IMR-90 (cell line): ENCODE results near the gene PRTG. TPM values are rescaled to one million over a fixed set of nuclear protein-coding genes. Genes with fewer than 3 reads are reported as not detected.

Experiments
- ATAC-seq: fragments of 200-7000 bp; cut with Tn5 transposase; 2 replicates; pipeline ENCODE4 v1.9.1; 2020; ENCODE audit warnings: low read depth, mild to moderate bottlenecking, moderate library complexity
- BruUV-seq: library from RNA; stranded (reverse); fragments of 400-500 nt; replicated peaks from 2 replicates; lab custom pipeline; 2021; lab: Mats Ljungman, UMichigan
- CTCF ChIA-PET: fragments of 300-600 bp; formaldehyde crosslinking; extraction: SDS; loops from one replicate; lab custom pipeline; 2021; ENCODE audit warnings: antibody characterized with exemption; lab: Yijun Ruan, JAX
- POLR2A ChIA-PET: fragments of 300-600 bp; sonication (Branson Sonifier 250); formaldehyde crosslinking; loops from one replicate; lab custom pipeline; 2022; ENCODE audit warnings: antibody characterized with exemption; ENCODE audit not compliant: unreplicated experiment; lab: Charles Lee
- DNase-seq: peaks from one replicate; pipeline ENCODE4 v3.0.0; 2013
- H2AFZ ChIP-seq: replicated peaks from 2 replicates; pipeline ENCODE3; 2013; ENCODE audit warnings: low read length, mild to moderate bottlenecking; ENCODE audit not compliant: poor library complexity
- H2AK5ac ChIP-seq: 2 replicates; pipeline ENCODE4 v1.6.1; 2013; ENCODE audit warnings: low read depth, low read length, inconsistent platforms
- H2AK9ac ChIP-seq: replicated peaks from 2 replicates; pipeline ENCODE3; 2013; ENCODE audit warnings: mild to moderate bottlenecking, low read depth, low read length, moderate library complexity; ENCODE audit not compliant: poor library complexity
- H2BK120ac ChIP-seq: 2 replicates; pipeline ENCODE4 v1.6.1; 2013; ENCODE audit warnings: low read depth, low read length, inconsistent platforms
- H2BK15ac ChIP-seq: 3 replicates; pipeline ENCODE4 v1.6.1; 2013; ENCODE audit warnings: low read depth, low read length, inconsistent platforms
- H2BK20ac ChIP-seq: 2 replicates; pipeline ENCODE4 v1.6.1; 2013; ENCODE audit warnings: low read depth, mild to moderate bottlenecking, inconsistent platforms, low read length, moderate library complexity
- H2BK5ac ChIP-seq: 2 replicates; pipeline ENCODE4 v1.6.1; 2013; ENCODE audit warnings: mild to moderate bottlenecking, low read depth, low read length, inconsistent platforms; ENCODE audit not compliant: poor library complexity, severe bottlenecking
- H3K14ac ChIP-seq: replicated peaks from 2 replicates; pipeline ENCODE4 v1.6.1; 2013; ENCODE audit warnings: low read depth, low read length, inconsistent platforms
- H3K18ac ChIP-seq: 2 replicates; pipeline ENCODE4 v1.6.1; 2013; ENCODE audit warnings: low read depth, low read length, control low read depth
- H3K23ac ChIP-seq: 2 replicates; pipeline ENCODE4 v1.6.1; 2013; ENCODE audit warnings: low read depth, low read length, inconsistent platforms
- H3K27ac ChIP-seq: 2 replicates; pipeline ENCODE4 v1.5.1; 2013; ENCODE audit warnings: mild to moderate bottlenecking, control low read depth, low read length; ENCODE audit not compliant: insufficient read depth
- H3K27me3 ChIP-seq: 2 replicates; pipeline ENCODE4 v1.6.1; 2013; ENCODE audit warnings: low read length; ENCODE audit not compliant: control insufficient read depth, insufficient read depth
- H3K36me3 ChIP-seq: 2 replicates; pipeline ENCODE4 v1.6.1; 2013; ENCODE audit warnings: low read length, mixed read lengths; ENCODE audit not compliant: control insufficient read depth, insufficient read depth
- H3K4ac ChIP-seq: 2 replicates; pipeline ENCODE4 v1.6.1; 2013; ENCODE audit warnings: low read depth, low read length, inconsistent platforms
- H3K4me1 ChIP-seq: 2 replicates; pipeline ENCODE4 v1.6.1; 2013; ENCODE audit warnings: low read length, mixed read lengths; ENCODE audit not compliant: control insufficient read depth, insufficient read depth
- H3K4me2 ChIP-seq: 2 replicates; pipeline ENCODE4 v1.6.1; 2013; ENCODE audit warnings: low read depth, mild to moderate bottlenecking, control low read depth, low read length, moderate library complexity
- H3K4me3 ChIP-seq: 2 replicates; pipeline ENCODE4 v1.5.1; 2013; ENCODE audit warnings: low read depth, mild to moderate bottlenecking, control low read depth, low read length, moderate library complexity; ENCODE audit not compliant: insufficient read depth
- H3K56ac ChIP-seq: 2 replicates; pipeline ENCODE4 v1.6.1; 2013; ENCODE audit warnings: low read length, inconsistent platforms; ENCODE audit not compliant: insufficient read depth; ENCODE audit errors: extremely low read depth
- H3K79me1 ChIP-seq, 2 experiments: 2 replicates each; pipeline ENCODE4 v1.6.1; 2013; ENCODE audit warnings: low read length in 2 of 2, inconsistent platforms in 1 of 2, low read depth in 1 of 2
- H3K9ac ChIP-seq: 2 replicates; pipeline ENCODE4 v1.6.1; 2013; ENCODE audit warnings: low read depth, low read length, control low read depth
- H3K9me1 ChIP-seq: 2 replicates; pipeline ENCODE4 v1.6.1; 2013; ENCODE audit warnings: low read length, inconsistent platforms; ENCODE audit not compliant: insufficient read depth
- H3K9me3 ChIP-seq: 2 replicates; pipeline ENCODE4 v1.6.1; 2013; ENCODE audit warnings: low read length; ENCODE audit not compliant: control insufficient read depth, insufficient read depth
- H4K20me1 ChIP-seq: 2 replicates; pipeline ENCODE4 v1.6.1; 2013; ENCODE audit warnings: low read length, inconsistent platforms; ENCODE audit not compliant: insufficient read depth
- H4K5ac ChIP-seq: 2 replicates; pipeline ENCODE4 v1.6.1; 2013; ENCODE audit warnings: mild to moderate bottlenecking, low read depth, low read length, control low read depth
- H4K8ac ChIP-seq, 2 experiments: 2 replicates each; pipeline ENCODE4 v1.6.1; 2013; ENCODE audit warnings: low read depth in 2 of 2, low read length in 2 of 2, control low read depth in 1 of 2, inconsistent platforms in 1 of 2
- H4K91ac ChIP-seq: 2 replicates; pipeline ENCODE4 v1.6.1; 2013; ENCODE audit warnings: low read depth, low read length, inconsistent platforms; ENCODE audit not compliant: insufficient read depth
- MAFK ChIP-seq: IDR thresholded peaks from 2 replicates; pipeline ENCODE4 v1.6.1; 2012; ENCODE audit warnings: low read depth, low read length, improper control_type of control experiment
- MXI1 ChIP-seq: IDR thresholded peaks from 2 replicates; pipeline ENCODE4 v1.6.1; 2012; ENCODE audit warnings: low read depth, mild to moderate bottlenecking, low read length, moderate library complexity, borderline replicate concordance
- WGBS, 2 experiments: methylation state at CpG; one replicate each; pipeline versions ENCODE4 v1.1.5 to v1.1.7; 2013; ENCODE audit warnings: missing lambda C conversion rate in 2 of 2; ENCODE audit not compliant: insufficient read length in 1 of 2; ENCODE audit errors: extremely low coverage in 2 of 2; 5-methylcytosine and 5-hydroxymethylcytosine counted together
- dilution Hi-C: fragments of 300-500 bp; cut with HindIII; formaldehyde crosslinking; loops from one replicate; pipeline ENCODE4 v1.14.3; 2018; ENCODE audit warnings: low sequenced_read_pairs; ENCODE audit not compliant: unreplicated experiment
- in situ Hi-C: fragments of 300-500 bp; cut with MboI; formaldehyde crosslinking; loops from 3 replicates; pipeline ENCODE4 v1.14.3; 2019; ENCODE audit warnings: low sequenced_read_pairs, inconsistent platforms, mixed read lengths
- intact Hi-C: fragments of 100-400 bp; cut with micrococcal nuclease; formaldehyde crosslinking; loops from 2 replicates; pipeline ENCODE4 v1.10.0; 2022
- polyA plus RNA-seq, 3 experiments: library from polyadenylated mRNA; depleted of rRNA; stranded (reverse); fragments of >200 nt; gene quantifications; 2 replicates each; pipeline ENCODE4 v1.2.3, GENCODE V29; 2012; ENCODE audit warnings: low replicate concordance in 1 of 3
- total RNA-seq: library from RNA; depleted of rRNA; stranded (reverse); fragments of >200 nt; gene quantifications from 2 replicates; pipeline ENCODE4 v1.2.3, GENCODE V29; 2012
- TF ChIP-seq, protein P1 (sequence below): fragments of 150-350 bp; IDR thresholded peaks from 2 replicates; pipeline ENCODE4 v1.6.1; 2017; ENCODE audit warnings: mild to moderate bottlenecking, antibody characterized with exemption, low read length, low read depth

PRTG gene
- total and polyA plus RNA-seq, 2 of the 4 experiments (the other 2 are of a cell fraction) = 0.99 to 1.4 TPM

DNA sequence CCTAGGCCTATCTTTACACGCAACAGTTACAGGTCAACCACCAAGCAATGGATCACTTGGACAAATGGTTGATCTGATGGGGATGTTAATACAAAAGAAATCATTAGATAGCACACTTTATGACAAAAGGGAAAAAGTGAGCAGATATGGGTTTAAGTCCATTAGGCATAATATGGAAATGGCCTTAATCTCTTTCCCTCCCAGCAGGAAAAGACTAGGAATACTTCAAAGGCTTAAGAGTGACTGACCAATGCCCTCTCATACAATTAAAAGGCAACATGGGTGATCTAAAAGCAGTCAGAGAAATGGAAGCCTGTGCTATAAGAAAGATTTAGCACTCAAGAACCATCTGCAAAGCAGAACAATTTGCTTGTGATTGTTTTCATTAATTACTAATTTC lies 3.3 kb downstream of the PRTG start:
- Histone ChIP-seq H4K8ac (no peak overlapping the region), H3K23ac (no peak overlapping the region), H3K14ac (no peak overlapping the region), H2BK15ac (no peak overlapping the region), H3K9me1 (no peaks in the 10 kb centered on the region), H2AFZ (no peak overlapping the region), H3K4me3 (no peak overlapping the region), H2AK5ac (no peak overlapping the region), H3K4me2 (no peak overlapping the region), H3K4me1 (peaks cover 3% of the 10 kb centered on the region; the same call in 1 of the 2 replicates), H4K5ac (no peak overlapping the region), H3K56ac (no peak overlapping the region), H3K4ac (no peak overlapping the region), H3K9me3 (no peaks in the 10 kb centered on the region), H3K9ac (no peak overlapping the region), H3K27me3 (peaks cover 10% of the 10 kb centered on the region), H3K36me3 (no peaks in the 10 kb centered on the region), H2BK20ac (no peak overlapping the region), H2BK120ac (no peak overlapping the region), H4K91ac (no peak overlapping the region), H3K27ac (no peak overlapping the region), H2BK5ac (no peak overlapping the region), H3K18ac (no peak overlapping the region), H2AK9ac (no peak overlapping the region), H4K20me1 (no peaks in the 10 kb centered on the region), H3K79me1 (no peaks in the 10 kb centered on the region)
- CTCF ChIA-PET = interaction anchor here (0.6 kb wide), 1 partner anchor 521 kb away, joined by 3 read pairs; no protein-coding TSS in a partner anchor
- BruUV-seq = no TSS peak
- POLR2A ChIA-PET = no interaction called here
- dilution Hi-C loops = no loop called here
- TF ChIP-seq, protein P1, sequence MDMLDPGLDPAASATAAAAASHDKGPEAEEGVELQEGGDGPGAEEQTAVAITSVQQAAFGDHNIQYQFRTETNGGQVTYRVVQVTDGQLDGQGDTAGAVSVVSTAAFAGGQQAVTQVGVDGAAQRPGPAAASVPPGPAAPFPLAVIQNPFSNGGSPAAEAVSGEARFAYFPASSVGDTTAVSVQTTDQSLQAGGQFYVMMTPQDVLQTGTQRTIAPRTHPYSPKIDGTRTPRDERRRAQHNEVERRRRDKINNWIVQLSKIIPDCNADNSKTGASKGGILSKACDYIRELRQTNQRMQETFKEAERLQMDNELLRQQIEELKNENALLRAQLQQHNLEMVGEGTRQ = no peak
- TF ChIP-seq MXI1 (no peak), MAFK (no peak)
- in situ Hi-C loops = no loop called here
- ATAC-seq (no peak), DNase-seq (no peak)
- WGBS, 2 experiments = no CpG with 5 or more reads among the region's 1 CpG
- intact Hi-C loops = loop anchor here (5.0 kb wide), 3 partner anchors 62 to 688 kb away; no protein-coding TSS in a partner anchor
